Vagina (tissue), 2 donors: Measurements from ENCODE around the gene ZSWIM3.

Source experiments
- POLR2A ChIP-seq, 2 donors: fragments of 450-650 bp; IDR thresholded peaks; one replicate each; pipeline ENCODE4 v1.6.1; 2017; ENCODE audit warnings: antibody characterized with exemption in 2 of 2, mild to moderate bottlenecking in 2 of 2, moderate library complexity in 2 of 2
- POLR2AphosphoS5 ChIP-seq, 2 donors: sonication (generic); formaldehyde crosslinking; IDR thresholded peaks; one replicate each; pipeline ENCODE4 v1.9.0; 2017; ENCODE audit warnings: antibody characterized with exemption in 2 of 2, mild to moderate bottlenecking in 2 of 2, low read depth in 1 of 2; ENCODE audit not compliant: insufficient read depth in 1 of 2
- TF ChIP-seq, protein P1 (sequence below), 3 experiments: fragments of 450-650 bp in 2 of 3; fragments of 200-600 bp in 1 of 3; sonication (generic) in 1 of 3; IDR thresholded peaks; one replicate each; pipeline ENCODE4 v1.5.1; 2017 to 2019; ENCODE audit warnings: antibody characterized with exemption in 3 of 3, mild to moderate bottlenecking in 2 of 3, moderate library complexity in 2 of 3

DNA sequence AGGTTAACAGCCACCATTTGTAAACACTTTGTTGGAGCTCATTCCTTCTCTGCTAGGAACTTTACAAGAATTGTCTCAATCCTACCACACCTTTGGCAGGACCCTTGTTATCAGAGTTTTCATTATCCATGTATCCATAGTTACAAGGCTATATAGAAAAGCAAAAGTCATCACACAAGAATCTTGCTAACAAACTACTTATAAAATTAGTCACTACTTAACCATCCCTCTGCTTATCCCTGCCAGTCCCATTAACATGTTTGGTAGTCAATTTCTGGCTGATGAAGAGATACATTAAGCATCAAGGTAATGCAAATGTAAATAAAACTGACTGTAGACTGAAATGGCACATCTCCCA lies 10.4 kb downstream of the ZSWIM3 start:
- TF ChIP-seq, protein P1, sequence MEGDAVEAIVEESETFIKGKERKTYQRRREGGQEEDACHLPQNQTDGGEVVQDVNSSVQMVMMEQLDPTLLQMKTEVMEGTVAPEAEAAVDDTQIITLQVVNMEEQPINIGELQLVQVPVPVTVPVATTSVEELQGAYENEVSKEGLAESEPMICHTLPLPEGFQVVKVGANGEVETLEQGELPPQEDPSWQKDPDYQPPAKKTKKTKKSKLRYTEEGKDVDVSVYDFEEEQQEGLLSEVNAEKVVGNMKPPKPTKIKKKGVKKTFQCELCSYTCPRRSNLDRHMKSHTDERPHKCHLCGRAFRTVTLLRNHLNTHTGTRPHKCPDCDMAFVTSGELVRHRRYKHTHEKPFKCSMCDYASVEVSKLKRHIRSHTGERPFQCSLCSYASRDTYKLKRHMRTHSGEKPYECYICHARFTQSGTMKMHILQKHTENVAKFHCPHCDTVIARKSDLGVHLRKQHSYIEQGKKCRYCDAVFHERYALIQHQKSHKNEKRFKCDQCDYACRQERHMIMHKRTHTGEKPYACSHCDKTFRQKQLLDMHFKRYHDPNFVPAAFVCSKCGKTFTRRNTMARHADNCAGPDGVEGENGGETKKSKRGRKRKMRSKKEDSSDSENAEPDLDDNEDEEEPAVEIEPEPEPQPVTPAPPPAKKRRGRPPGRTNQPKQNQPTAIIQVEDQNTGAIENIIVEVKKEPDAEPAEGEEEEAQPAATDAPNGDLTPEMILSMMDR (IDR thresholded peaks at IDR 0.05), result no peak
- TF ChIP-seq POLR2A (IDR thresholded peaks at IDR 0.05), result no peak
- TF ChIP-seq POLR2AphosphoS5 (IDR thresholded peaks at IDR 0.05; ENCODE audit: insufficient read depth in 1 of 2, low read depth in 1 of 2), result no peak
